Renal cortical epithelial cell (primary cell): ENCODE results near the gene LRMDA. TPM values are rescaled to one million over a fixed set of nuclear protein-coding genes. Genes with fewer than 3 reads are reported as not detected.

Experiments
- DNase-seq: peaks from one replicate; pipeline ENCODE4 v3.0.0-alpha.2; 2011; ENCODE audit warnings: low read depth
- total RNA-seq: library from RNA; depleted of rRNA; stranded (reverse); fragments of >200 nt; gene quantifications from 2 replicates; pipeline ENCODE4 v1.2.3, GENCODE V29; 2014

Gene LRMDA
- total RNA-seq: 8.7 and 11.7 TPM in 2 replicates

GRCh38 chr10:75431180-75432111 lies at the start of gene LRMDA:
Gene LRMDA (plus strand): TSS chr10:75431624.
- peak; percentile 40 for DNase-seq

- DNase-seq: no peak
Measured at GRCh38 chr10:75386128-75386527, 45.3 kb upstream of the LRMDA start.

- DNase-seq: no peak
Measured at GRCh38 chr10:75388082-75388481, 43.3 kb upstream of the LRMDA start.

GRCh38 chr10:75390178-75390577 lies 41.2 kb upstream of the LRMDA start:
- no peak for DNase-seq

- no peak for DNase-seq
Measured at GRCh38 chr10:75392271-75392670, 39.2 kb upstream of the LRMDA start.

- no peak for DNase-seq
Measured at GRCh38 chr10:75392744-75393143, 38.7 kb upstream of the LRMDA start.

- no peak for DNase-seq
Measured at GRCh38 chr10:75394221-75394620, 37.2 kb upstream of the LRMDA start.

GRCh38 chr10:75395066-75395931 lies 36.1 kb upstream of the LRMDA start:
- no peak for DNase-seq

- no peak for DNase-seq
Measured at GRCh38 chr10:75395932-75396630, 35.3 kb upstream of the LRMDA start.

GRCh38 chr10:75396631-75397495 lies 34.6 kb upstream of the LRMDA start:
- no peak for DNase-seq

- no peak for DNase-seq
Measured at GRCh38 chr10:75397496-75398199, 33.8 kb upstream of the LRMDA start.

GRCh38 chr10:75398200-75398691 lies 33.2 kb upstream of the LRMDA start:
- DNase-seq: no peak

GRCh38 chr10:75398692-75399460 lies 32.5 kb upstream of the LRMDA start:
- no peak for DNase-seq

GRCh38 chr10:75399461-75400162 lies 31.8 kb upstream of the LRMDA start:
- no peak for DNase-seq

- no peak for DNase-seq
Measured at GRCh38 chr10:75400163-75400770, 31.2 kb upstream of the LRMDA start.

- DNase-seq: no peak
Measured at GRCh38 chr10:75400771-75401568, 30.5 kb upstream of the LRMDA start.
